Raji (cell line): Measurements from ENCODE around the gene MAP3K2.

Experiments used
- POLR2A ChIP-seq: IDR thresholded peaks from 2 replicates; pipeline ENCODE4 v1.6.1; 2011; ENCODE audit warnings: low read depth, low read length, control low read depth; ENCODE audit not compliant: insufficient read depth

Gene MAP3K2

DNA sequence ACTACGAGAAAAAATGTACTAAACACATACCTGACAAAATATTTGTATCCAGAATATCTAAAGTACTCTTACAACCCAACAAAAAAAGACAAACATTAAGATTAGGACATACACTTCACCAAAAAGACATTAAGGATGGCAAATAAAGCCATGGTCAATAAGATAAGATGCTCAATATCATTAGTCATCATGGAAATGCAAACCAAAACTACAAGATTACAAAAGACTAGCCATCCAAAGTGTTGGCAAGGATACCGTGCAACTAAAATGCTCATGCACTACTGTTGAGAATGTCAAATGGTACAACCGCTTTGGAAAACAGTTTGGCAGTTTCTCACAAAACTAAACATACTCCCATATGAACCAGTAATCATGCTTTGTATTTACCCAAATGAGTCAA is 29.7 kb downstream of the MAP3K2 start:
- TF ChIP-seq POLR2A: no peak

DNA sequence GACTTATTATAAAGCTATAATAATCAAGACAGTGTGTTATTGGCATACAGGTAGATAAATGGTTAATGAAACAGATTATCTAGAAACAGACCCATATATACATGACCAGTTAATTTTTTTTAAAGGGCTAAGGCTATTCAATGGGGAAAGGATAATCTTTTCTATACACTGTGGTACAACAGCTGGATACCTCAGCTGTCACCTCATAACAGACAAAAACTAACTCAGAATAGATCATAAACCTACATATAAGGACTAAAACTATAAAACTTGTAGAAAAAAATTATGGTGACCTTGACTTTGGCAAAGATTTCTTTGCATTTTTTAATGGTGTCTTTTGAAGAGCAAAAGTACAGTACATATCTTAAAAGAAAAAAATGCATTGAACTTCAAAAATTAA is 30.2 kb downstream of the MAP3K2 start:
- no peak for TF ChIP-seq POLR2A

DNA sequence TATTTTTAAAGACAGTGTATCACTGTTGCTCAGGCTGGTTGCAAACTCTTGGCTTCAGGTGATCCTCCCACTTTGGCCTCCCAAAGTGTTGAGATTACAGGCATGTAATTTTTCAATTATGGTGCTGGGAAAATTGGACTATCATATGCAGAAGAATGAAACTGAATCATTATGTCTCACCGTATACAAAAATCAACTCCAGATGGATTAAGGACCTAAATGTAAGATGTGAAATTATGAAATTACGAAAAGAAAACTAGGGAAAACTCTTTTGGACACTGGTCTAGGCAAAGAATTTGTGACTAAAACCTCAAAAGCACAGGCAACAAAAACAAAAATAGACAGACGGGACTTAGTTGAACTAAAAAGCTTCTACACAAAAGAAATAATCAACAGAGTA is 31.2 kb downstream of the MAP3K2 start:
- no peak for TF ChIP-seq POLR2A

DNA sequence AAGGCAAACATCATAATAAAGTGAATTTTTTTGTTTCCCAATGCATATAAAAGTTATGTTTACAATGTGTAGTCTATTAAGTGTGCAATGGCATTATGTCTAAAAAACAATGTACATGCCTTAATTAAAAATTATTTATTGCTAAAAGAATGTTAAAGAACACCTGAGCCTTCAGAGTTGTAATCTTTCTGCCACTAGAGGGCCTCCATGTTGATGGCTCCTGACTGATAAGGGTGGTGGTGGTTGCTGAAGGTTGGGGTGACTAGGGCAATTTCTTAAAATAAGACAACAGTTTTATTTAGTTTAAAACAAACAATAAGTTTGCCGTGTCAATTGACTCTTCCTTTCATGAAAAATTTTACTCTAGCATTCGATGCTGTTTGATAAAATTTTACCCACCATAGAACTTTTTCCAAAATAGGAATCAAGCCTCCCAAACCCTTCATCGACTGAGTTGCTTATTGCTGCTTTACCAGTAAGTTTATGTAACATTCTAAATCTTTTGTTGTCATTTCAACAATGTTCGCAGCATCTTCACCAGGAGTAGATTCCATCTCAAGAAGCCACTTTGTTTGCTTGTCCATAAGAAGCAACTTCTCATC is 32.3 kb downstream of the MAP3K2 start:
- no peak for TF ChIP-seq POLR2A

DNA sequence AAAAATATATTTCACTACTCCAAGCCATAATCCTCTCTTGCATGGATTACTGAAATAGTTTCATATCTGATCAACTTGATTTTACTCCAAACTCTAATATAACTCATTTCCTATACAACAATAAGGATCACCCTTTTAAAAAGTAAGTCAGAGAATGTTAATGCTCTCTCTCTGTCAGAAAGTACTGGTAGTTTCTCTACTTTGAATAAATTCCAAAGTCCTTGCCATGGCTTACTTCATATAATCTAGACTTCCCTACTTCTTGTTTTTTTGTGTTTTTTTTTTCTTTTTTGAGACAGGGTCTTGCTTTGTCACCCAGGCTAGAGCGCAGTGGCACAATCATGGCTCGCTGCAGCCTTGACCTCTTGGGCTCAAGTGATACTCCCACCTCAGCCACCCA is 36.2 kb downstream of the MAP3K2 start:
- TF ChIP-seq POLR2A: no peak

DNA sequence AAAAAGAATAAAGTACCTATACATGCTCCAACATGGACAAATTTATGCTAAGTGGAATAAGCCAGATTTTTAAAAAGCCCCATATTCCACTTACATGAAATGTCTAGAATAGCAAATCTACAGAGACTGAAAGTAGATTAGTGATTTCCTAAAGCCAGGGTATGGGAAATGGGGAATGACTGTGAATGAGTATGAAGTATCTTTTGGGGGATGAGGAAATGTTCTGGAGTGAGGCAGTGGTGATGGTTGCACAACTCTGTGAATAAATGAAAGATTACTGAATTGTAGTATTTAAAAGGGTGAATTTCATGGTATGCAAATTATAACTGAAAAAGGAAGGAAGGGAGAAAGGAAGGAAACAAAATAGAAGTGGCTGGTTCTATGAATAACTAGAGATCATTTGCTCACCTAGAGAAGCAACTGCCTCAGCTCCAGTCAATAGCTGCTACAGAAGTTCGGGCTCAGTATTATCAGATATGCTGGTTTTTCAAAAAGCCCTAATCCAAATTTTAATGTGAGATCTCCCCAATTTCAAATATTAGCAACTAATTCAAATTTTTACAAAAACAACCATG is 39.3 kb downstream of the MAP3K2 start:
- no peak for TF ChIP-seq POLR2A

DNA sequence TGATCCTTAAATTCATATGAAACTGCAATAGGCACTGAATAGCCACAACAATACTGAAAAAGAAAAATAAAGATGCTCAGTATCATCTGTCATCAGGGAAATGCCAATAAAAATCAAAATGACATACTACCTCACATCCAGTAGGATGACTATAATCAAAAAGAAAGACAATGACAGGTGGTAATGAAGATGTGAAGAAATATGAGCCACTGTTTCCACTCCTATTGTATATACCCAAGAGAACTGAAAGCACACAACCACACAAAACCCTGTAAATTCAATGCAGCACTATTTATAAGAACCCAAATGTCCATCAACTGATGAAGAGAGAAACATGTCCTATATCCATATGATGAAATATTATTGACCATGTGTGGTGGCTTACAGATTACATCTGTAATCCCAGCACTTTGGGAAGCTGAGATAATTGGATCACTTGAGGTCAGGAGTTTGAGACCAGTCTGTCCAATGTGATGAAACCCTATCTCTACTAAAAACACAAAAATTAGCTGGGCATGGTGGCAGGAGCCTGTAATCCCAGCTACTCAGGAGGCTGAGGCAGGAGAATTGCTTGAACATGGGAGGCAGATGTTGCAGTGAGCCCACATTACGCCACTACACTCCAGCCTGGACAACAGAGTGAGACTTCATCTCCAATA is 39.9 kb downstream of the MAP3K2 start:
- no peak for TF ChIP-seq POLR2A

DNA sequence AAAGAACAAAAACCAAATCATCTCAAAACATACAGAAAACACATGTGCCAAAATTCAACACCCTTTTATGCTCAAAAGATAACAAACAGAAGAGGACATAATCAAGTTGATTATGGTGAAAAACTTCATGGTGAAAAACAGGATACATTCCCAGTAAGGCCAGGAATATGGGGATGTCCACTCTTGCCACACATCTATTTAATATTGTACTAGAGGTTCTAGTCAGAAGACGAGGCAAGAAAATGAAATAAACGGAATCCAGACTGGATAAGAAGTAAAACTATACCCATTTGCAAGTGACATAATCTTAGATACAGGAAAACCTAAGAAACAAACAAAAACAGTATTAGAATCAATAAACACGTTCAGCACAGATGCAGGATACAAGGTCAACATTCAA is 40.8 kb downstream of the MAP3K2 start:
- TF ChIP-seq POLR2A: no peak

DNA sequence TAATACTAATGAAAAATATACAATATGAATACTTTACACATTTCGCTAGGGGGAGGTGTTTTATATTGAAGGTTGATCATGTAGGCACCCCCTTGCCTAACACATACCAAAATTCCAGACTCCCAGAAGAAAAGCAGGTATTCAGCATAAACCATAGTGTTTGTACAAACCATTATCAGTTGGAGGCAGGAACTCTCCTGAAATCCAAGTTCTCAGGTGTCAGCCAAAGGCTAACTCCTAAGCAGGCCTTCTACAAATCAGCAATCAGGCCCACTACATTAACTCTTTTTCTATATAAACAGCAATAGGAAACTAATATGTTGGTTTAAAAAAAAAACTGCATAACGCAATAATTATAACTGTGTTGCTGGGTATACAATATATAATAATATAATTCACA is 44.5 kb downstream of the MAP3K2 start:
- TF ChIP-seq POLR2A: no peak

DNA sequence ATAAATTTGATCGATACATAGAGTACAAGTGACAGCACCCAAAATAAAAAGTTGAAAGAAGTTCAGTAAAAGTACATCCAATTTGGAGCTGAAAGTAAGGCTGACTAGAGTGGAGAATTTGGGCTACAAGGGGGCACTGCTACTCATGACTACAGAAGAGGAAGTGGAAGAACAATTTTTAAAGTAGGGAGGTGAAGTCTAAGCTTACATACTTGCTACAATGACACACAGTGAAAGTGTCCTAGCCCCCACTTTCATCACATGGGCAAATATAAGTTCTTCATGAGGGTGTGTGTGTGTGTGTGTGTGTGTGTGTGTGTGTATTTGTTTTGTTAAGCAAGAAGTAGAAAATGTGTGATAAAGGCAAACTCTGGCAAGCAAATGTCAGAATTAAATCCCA is 45.7 kb downstream of the MAP3K2 start:
- no peak for TF ChIP-seq POLR2A

DNA sequence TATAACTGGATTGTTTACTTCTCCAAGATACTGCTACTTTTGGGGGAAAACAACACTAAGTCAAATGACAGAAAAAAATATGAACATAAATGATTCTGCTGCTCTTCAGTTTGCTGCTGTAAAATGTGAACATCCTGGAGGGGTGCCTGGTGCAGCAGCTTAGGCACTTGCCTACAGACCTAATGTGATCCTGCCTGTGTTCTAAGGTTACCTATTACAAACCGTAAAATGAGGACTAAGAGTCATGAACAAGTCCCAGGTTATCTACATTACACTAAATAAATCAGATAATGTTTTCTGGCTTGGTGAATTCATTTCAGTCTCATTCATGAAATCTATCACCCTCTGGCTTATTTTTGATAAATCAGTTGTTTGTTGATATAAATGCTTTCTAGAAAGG is 55.4 kb downstream of the MAP3K2 start:
- TF ChIP-seq POLR2A: no peak

DNA sequence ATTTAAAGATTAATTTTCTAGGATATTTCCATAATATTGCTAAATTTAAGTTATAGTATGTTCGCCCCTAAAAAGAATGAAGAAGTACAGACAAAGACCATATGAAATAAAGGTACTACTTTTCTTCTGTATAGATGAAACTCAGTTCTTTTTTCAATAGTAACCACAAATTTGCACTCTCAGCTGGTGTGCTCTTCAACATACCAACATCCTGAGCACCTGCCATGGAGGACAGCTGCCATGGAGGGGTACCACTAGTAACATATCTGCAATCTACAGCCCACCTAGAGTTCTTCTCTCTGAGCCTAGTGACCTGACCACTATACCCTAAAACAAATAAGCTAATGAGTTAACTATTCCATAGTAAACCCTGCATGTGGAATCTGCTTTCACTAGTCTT is 57.0 kb downstream of the MAP3K2 start:
- no peak for TF ChIP-seq POLR2A

DNA sequence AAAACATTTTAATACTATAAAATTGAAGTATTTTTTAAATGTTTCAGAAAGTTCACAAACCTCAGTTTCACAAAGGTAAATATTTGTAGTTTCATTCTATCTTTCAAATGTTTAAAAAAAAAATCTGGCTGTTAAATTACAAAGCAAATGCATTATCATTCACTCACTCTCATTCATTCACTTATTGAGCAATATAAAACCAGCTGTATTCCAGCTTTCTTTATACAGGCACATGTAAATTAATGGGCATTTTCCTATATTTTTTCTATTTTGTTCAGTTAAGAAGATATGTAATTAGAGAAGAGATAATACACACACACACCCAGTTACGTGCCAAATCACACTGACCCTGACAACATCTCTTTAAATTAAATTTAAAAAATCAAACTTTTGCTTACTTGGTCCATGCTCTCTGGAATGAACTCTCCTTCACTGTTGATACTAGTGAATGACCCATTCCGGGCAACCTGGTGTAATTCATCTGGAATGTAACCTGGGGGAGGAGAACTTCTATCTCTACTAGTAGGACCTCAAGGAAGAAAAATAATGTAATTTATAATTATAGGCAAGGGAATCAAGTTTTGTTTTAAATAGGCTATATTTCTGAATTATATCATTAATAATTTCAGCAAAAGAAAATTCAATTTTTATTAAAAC is 61.4 kb downstream of the MAP3K2 start:
- no peak for TF ChIP-seq POLR2A

DNA sequence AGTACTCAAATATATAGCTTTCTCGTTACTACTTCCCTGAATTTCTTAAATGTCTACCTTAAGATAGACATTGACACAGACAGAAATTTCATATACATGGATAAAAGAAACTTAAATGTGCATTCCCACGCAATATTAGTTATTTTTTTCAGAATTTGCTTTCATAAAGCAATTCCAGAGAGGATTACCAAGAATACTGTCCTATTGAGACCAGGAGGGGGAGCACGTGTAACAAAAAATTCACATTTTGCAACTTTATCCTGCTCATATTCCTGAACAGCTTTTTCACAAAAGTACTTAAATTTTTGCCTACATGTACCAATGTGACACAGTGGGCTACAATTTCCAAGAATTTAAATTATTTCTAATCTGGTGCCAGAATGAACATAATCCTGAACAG is 63.1 kb downstream of the MAP3K2 start:
- no peak for TF ChIP-seq POLR2A

DNA sequence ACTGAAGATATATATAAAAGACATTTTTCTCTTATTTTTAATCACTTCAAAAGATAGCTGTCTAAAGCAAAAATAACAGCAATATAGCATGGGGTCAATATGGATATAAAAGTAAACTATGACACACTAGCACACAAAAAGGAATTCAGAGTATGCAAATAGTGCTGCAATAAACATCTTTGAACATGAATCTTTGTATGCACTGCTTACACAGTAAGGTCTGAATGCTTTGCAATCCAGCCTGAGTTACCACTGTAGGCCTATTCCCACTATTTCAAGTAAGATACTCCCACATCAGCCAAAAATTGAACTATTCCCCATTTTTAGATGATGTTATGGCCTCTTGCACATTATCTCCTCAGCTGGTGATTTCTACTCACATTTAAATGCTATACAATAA is 66.5 kb downstream of the MAP3K2 start:
- TF ChIP-seq POLR2A: no peak

DNA sequence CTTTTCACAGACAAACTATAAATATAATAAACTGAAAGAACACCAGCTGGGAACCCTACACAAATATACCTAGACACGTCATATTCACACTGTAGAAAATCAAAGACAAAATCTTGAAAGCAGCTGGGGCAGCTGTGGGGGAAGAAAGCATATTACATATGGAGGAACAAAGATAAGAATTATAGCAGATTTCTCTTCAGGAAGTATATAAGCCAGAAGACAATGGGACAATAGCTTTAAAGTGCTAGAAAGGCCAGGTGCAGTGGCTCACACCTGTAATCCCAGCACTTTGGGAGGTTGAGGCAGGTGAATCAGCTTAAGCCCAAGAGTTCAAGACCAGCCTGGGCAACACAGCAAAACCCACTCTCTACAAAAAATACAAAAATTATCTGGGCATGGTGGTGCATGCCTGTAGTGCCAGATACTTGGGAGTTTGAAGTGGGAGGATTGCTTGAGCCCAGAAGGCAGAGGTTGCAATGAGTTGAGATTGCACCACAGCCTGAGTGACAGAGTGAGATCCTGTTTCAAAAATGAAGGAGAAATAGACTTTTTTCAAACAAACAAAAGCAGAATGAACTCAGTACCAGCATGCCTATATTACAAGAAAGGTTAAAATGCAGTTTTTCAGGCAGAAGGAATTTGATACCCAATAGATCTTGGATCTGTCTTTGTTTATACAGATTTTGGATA is 67.0 kb downstream of the MAP3K2 start:
- no peak for TF ChIP-seq POLR2A

DNA sequence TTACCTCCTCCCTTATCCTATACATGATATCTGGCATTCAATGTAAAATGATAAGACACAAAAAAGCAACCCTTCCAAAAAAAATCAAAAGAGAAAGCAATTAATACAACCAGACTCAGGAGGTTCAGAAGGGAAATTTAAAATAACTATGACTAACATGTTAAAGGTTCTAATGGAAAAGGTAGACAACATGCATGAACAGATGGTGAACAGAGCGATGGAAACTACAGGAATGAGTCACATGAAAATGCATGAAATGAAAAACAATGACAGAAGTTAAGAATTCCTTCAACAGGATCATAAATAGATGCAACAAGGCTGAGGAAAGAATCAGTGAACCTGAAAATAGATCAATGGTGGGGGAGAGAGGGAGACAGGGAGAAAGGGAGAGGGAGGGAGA is 67.7 kb downstream of the MAP3K2 start:
- no peak for TF ChIP-seq POLR2A
